Hepatocyte (in vitro differentiated cells): ENCODE data around the gene TTC34. TPM values are rescaled to one million over a fixed set of nuclear protein-coding genes. Genes with fewer than 3 reads are reported as not detected.

Experiments
- DNase-seq: peaks from one replicate; pipeline ENCODE4 v3.0.0-alpha.2; 2016; ENCODE audit warnings: low spot score
- H2AFZ ChIP-seq: fragments of 200-600 bp; sonication (generic); 2 replicates; pipeline ENCODE4 v1.6.0; 2016; ENCODE audit warnings: antibody characterized with exemption, mild to moderate bottlenecking
- H3K27ac ChIP-seq: fragments of 200-600 bp; sonication (generic); 2 replicates; pipeline ENCODE4 v1.5.1; 2016; ENCODE audit warnings: mild to moderate bottlenecking
- H3K27me3 ChIP-seq: fragments of 200-600 bp; sonication (generic); 2 replicates; pipeline ENCODE4 v1.6.1; 2016
- H3K36me3 ChIP-seq: fragments of 200-600 bp; sonication (generic); replicated peaks from 2 replicates; pipeline ENCODE4 v1.5.1; 2016; ENCODE audit warnings: low read depth; ENCODE audit not compliant: insufficient read depth
- H3K4me1 ChIP-seq: fragments of 200-600 bp; sonication (generic); 2 replicates; pipeline ENCODE4 v1.5.1; 2016; ENCODE audit warnings: mild to moderate bottlenecking, moderate library complexity; ENCODE audit not compliant: insufficient read depth
- H3K4me2 ChIP-seq: fragments of 200-600 bp; sonication (generic); 2 replicates; pipeline ENCODE4 v1.6.0; 2016
- H3K4me3 ChIP-seq: fragments of 200-600 bp; sonication (generic); 2 replicates; pipeline ENCODE4 v1.5.1; 2016; ENCODE audit warnings: mild to moderate bottlenecking
- H3K79me2 ChIP-seq: fragments of 200-600 bp; sonication (generic); 2 replicates; pipeline ENCODE4 v1.6.0; 2017; ENCODE audit warnings: mild to moderate bottlenecking
- H3K9me2 ChIP-seq: fragments of 200-600 bp; sonication (generic); replicated peaks from 2 replicates; pipeline ENCODE4 v1.6.0; 2017; ENCODE audit warnings: mild to moderate bottlenecking; ENCODE audit not compliant: insufficient read depth
- H3K9me3 ChIP-seq: fragments of 200-600 bp; sonication (generic); 2 replicates; pipeline ENCODE4 v1.5.1; 2016; ENCODE audit warnings: low read depth, mild to moderate bottlenecking
- H4K20me1 ChIP-seq: fragments of 200-600 bp; sonication (generic); 2 replicates; pipeline ENCODE4 v1.6.0; 2016; ENCODE audit warnings: mild to moderate bottlenecking; ENCODE audit not compliant: insufficient read depth, poor library complexity, severe bottlenecking
- EZH2 ChIP-seq: fragments of 200-600 bp; sonication (generic); IDR thresholded peaks from 2 replicates; pipeline ENCODE4 v1.6.1; 2016; ENCODE audit warnings: antibody characterized with exemption, mild to moderate bottlenecking, borderline replicate concordance
- EZH2phosphoT487 ChIP-seq: fragments of 200-600 bp; sonication (generic); IDR thresholded peaks from one replicate; pipeline ENCODE4 v1.6.1; 2018; ENCODE audit warnings: antibody characterized with exemption, mild to moderate bottlenecking, low read depth, moderate library complexity; ENCODE audit not compliant: unreplicated experiment, severe bottlenecking
- WGBS: methylation state at CpG from one replicate; pipeline ENCODE4 v1.1.6; 2016; ENCODE audit warnings: low lambda C conversion rate; ENCODE audit errors: missing lambda C conversion rate; 5-methylcytosine and 5-hydroxymethylcytosine counted together
- polyA plus RNA-seq: library from polyadenylated mRNA; unstranded; fragments of >200 nt; fragmentation: Nextera tagmentation; extraction: Ambion mirVana; gene quantifications from 2 replicates; pipeline ENCODE4 v1.2.1, GENCODE V29; 2016
- total RNA-seq: library from RNA; depleted of rRNA; stranded (reverse); fragments of >200 nt; gene quantifications from 2 replicates; pipeline ENCODE4 v1.2.3, GENCODE V29; 2014
- TF ChIP-seq, protein P1 (sequence below): fragments of 200-600 bp; sonication (generic); IDR thresholded peaks from 2 replicates; pipeline ENCODE4 v1.5.1; 2016; ENCODE audit warnings: antibody characterized with exemption, mild to moderate bottlenecking; ENCODE audit not compliant: poor library complexity

The TTC34 gene
- total and polyA plus RNA-seq, 2 experiments from 2014 or later = 0.13 to 0.33 TPM

- Histone ChIP-seq H3K27me3 (no peaks in the 10 kb centered on the region), H3K4me2 (peak overlapping the region; percentile 98), H3K9me2 (no peaks in the 10 kb centered on the region), H3K4me1 (peaks cover 24% of the 10 kb centered on the region), H3K9me3 (no peaks in the 10 kb centered on the region), H3K79me2 (peaks cover 10% of the 10 kb centered on the region), H4K20me1 (no peaks in the 10 kb centered on the region), H3K36me3 (no peaks in the 10 kb centered on the region), H3K4me3 (no peak overlapping the region), H3K27ac (no peak overlapping the region), H2AFZ (no peak overlapping the region)
- WGBS = 84% methylated on average over 15 of the region's 19 CpGs
- no peak for DNase-seq
- TF ChIP-seq EZH2phosphoT487 (no peak), EZH2 (no peak)
- TF ChIP-seq, protein P1, sequence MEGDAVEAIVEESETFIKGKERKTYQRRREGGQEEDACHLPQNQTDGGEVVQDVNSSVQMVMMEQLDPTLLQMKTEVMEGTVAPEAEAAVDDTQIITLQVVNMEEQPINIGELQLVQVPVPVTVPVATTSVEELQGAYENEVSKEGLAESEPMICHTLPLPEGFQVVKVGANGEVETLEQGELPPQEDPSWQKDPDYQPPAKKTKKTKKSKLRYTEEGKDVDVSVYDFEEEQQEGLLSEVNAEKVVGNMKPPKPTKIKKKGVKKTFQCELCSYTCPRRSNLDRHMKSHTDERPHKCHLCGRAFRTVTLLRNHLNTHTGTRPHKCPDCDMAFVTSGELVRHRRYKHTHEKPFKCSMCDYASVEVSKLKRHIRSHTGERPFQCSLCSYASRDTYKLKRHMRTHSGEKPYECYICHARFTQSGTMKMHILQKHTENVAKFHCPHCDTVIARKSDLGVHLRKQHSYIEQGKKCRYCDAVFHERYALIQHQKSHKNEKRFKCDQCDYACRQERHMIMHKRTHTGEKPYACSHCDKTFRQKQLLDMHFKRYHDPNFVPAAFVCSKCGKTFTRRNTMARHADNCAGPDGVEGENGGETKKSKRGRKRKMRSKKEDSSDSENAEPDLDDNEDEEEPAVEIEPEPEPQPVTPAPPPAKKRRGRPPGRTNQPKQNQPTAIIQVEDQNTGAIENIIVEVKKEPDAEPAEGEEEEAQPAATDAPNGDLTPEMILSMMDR = no peak
These were observed 213.5 kb downstream of the TTC34 start for GRCh38 chr1:2587860-2588571.

DNA sequence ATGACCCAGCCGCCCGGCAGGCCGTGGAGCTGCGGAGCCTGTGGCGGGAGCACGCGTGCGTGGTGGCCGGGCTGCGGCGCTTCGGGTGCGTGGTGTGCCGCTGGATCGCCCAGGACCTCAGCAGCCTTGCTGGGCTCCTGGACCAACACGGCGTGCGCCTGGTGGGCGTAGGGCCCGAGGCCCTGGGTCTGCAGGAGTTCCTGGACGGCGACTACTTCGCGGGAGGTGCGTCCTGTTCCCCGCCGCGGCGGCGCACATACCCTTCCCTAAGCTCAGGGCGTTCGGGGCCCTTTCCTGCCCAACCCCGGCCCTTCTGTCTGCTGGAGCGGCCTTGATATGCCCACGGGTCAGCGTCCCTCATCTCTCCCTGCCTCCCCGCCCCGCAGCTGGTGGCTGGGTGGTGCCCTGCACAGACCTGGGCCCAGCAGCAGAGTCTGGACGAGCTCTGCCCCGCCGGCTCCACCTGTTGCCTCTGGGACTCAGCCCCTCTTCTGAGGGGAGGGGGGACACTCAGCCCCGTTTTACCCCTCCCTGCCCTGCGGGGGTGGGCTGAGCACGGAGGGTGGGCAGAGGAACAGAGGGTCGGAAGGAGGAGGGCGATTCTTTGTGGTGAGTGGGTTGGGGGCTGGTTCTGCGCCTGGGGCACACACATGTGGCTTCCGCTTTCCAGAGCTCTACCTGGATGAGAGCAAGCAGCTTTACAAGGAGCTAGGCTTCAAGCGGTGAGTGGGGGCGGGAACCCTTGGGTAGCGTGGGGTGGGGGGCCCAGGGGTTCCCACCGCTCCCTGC is 214.2 kb downstream of the TTC34 start:
- DNase-seq = no peak
- H4K20me1 ChIP-seq = no peaks in the 10 kb centered on the region
- H3K4me3 ChIP-seq = peak overlapping the region; percentile 52
- H3K27ac ChIP-seq = peak overlapping the region; percentile 47
- WGBS = 12% methylated on average over 27 of the region's 52 CpGs
- TF ChIP-seq EZH2 = no peak
- TF ChIP-seq, protein P1 = no peak
- no peak for TF ChIP-seq EZH2phosphoT487
- no peaks in the 10 kb centered on the region for H3K9me2 ChIP-seq
- H2AFZ ChIP-seq = peak overlapping the region; percentile 24
- H3K4me1 ChIP-seq = peaks cover 26% of the 10 kb centered on the region
- peaks cover 10% of the 10 kb centered on the region for H3K79me2 ChIP-seq
- no peaks in the 10 kb centered on the region for H3K36me3 ChIP-seq
- H3K9me3 ChIP-seq = no peaks in the 10 kb centered on the region
- no peaks in the 10 kb centered on the region for H3K27me3 ChIP-seq
- H3K4me2 ChIP-seq = peak overlapping the region; percentile 98

DNA sequence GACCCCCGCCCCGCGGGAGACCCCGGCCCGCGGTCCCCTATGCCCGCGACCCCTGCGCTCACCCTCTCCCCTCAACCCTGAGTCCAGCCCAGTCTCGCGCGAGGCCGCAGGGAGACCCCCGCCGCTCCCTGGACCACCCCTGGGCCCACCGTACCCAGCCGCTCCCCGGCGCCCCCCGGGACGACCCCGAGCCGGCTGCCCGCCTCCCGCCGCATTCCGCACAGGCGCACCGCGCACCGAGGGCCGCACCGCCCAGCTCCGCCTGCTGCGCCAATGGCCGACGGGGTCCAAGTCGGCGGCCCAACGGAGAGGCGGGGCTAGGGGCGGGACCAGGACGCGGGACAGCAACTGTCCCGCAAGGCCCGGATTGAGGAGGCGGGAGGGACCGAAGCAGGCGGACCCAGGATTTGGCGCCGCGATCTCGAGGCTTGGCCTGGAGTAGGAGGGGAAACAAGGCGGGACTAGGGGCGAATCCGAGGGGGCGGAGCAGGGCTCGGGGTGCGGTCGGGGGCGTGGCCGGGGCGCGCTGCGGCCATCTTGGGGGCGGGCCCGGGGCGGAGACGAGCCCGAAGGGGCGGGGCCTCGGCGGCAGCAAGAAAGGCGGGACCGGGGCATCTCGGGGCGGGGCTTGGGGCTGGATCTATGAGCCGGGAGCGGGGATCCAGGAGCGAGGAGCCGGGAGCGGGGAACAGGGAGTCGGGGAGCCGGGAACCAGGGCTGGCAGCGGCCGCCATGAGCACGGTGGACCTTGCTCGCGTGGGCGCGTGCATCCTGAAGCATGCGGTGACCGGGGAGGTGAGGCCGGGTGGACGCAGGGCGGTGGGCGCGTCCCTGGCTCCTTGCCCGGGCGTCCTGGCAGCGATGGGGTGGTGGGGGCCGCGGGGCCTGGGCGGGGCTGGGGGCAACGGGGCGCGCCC is 215.1 kb downstream of the TTC34 start, which contains the start of gene PRXL2B:
TSS of gene PRXL2B (plus strand) at position 624 of the 917 bp plus-strand sequence. CDS start at position 733, 109 bp downstream.
- H3K27ac ChIP-seq = peak within 1 kb of the TSS; percentile 97
- peak; percentile 100 for DNase-seq
- peaks cover 26% of the 10 kb centered on the region for H3K4me1 ChIP-seq
- H2AFZ ChIP-seq = peak within 1 kb of the TSS; percentile 29
- H3K9me3 ChIP-seq = no peaks in the 10 kb centered on the region
- no peaks in the 10 kb centered on the region for H3K36me3 ChIP-seq
- H3K4me3 ChIP-seq = peak within 1 kb of the TSS; percentile 53
- no peaks in the 10 kb centered on the region for H3K27me3 ChIP-seq
- no peaks in the 10 kb centered on the region for H3K9me2 ChIP-seq
- H3K4me2 ChIP-seq = peak within 1 kb of the TSS; percentile 98
- H4K20me1 ChIP-seq = no peaks in the 10 kb centered on the region
- peaks cover 10% of the 10 kb centered on the region for H3K79me2 ChIP-seq
- TF ChIP-seq EZH2phosphoT487 = no peak
- TF ChIP-seq, protein P1 = no peak
- TF ChIP-seq EZH2 = no peak
- WGBS = 0% methylated on average over 20 of the region's 107 CpGs

Other genes with a start within 250 kb of the TTC34 start
- 2.7 and 6.1 TPM in 2 replicates for gene TNFRSF14, start 245.3 kb downstream of the TTC34 start, total RNA-seq
- gene TNFRSF14, start 245.3 kb downstream of the TTC34 start, polyA plus RNA-seq = 5.3 and 5.4 TPM in 2 replicates
- 21.4 and 36.7 TPM in 2 replicates for gene PRXL2B, start 214.9 kb downstream of the TTC34 start, total RNA-seq
- 39.6 and 41.4 TPM in 2 replicates for gene PRXL2B, start 214.9 kb downstream of the TTC34 start, polyA plus RNA-seq
- gene MMEL1, start 168.7 kb downstream of the TTC34 start, total RNA-seq = 0.32 and 0.93 TPM in 2 replicates
- gene MMEL1, start 168.7 kb downstream of the TTC34 start, polyA plus RNA-seq = 1.8 TPM in 1 of 2 replicates, not detected in the other
- gene ACTRT2, start 219.8 kb upstream of the TTC34 start, total RNA-seq = not detected in 2 replicates
- not detected in 2 replicates for gene ACTRT2, start 219.8 kb upstream of the TTC34 start, polyA plus RNA-seq